GM19463 (cell line): ENCODE results near the gene ADM2.

Source experiments
- ATAC-seq: cut with Tn5 transposase; IDR thresholded peaks from one replicate; pipeline ENCODE4 v1.9.1; 2021; ENCODE audit warnings: mild to moderate bottlenecking, moderate library complexity; ENCODE audit not compliant: unreplicated experiment

ADM2 gene

GRCh38 chr22:50445071-50445879 lies 36.1 kb upstream of the ADM2 start:
- ATAC-seq = no peak

GRCh38 chr22:50445880-50446707 lies 35.2 kb upstream of the ADM2 start:
- no peak for ATAC-seq

- no peak for ATAC-seq
Observed at GRCh38 chr22:50446708-50447575, 34.4 kb upstream of the ADM2 start.

- ATAC-seq = no peak
Observed at GRCh38 chr22:50447576-50448551, 33.5 kb upstream of the ADM2 start.

GRCh38 chr22:50452649-50453048 lies 28.7 kb upstream of the ADM2 start:
- no peak for ATAC-seq

- no peak for ATAC-seq
Observed at GRCh38 chr22:50454556-50455075, 26.7 kb upstream of the ADM2 start.

GRCh38 chr22:50455201-50455600 lies 26.1 kb upstream of the ADM2 start:
- no peak for ATAC-seq

- no peak for ATAC-seq
Observed at GRCh38 chr22:50456026-50456425, 25.3 kb upstream of the ADM2 start.

GRCh38 chr22:50456466-50457234 lies 24.7 kb upstream of the ADM2 start:
- ATAC-seq = no peak

- ATAC-seq = no peak
Observed at GRCh38 chr22:50459016-50459415, 22.3 kb upstream of the ADM2 start.

GRCh38 chr22:50459496-50460140 lies 21.7 kb upstream of the ADM2 start:
- ATAC-seq = no peak

GRCh38 chr22:50460938-50461337 lies 20.4 kb upstream of the ADM2 start:
- no peak for ATAC-seq

- no peak for ATAC-seq
Observed at GRCh38 chr22:50461536-50461935, 19.8 kb upstream of the ADM2 start.

GRCh38 chr22:50461979-50462540 lies 19.3 kb upstream of the ADM2 start:
- ATAC-seq = no peak

- ATAC-seq = no peak
Observed at GRCh38 chr22:50463188-50463900, 18.0 kb upstream of the ADM2 start.

GRCh38 chr22:50464451-50464850 lies 16.9 kb upstream of the ADM2 start:
- no peak for ATAC-seq

GRCh38 chr22:50465066-50465930 lies 16.0 kb upstream of the ADM2 start:
- ATAC-seq = no peak
